Aorta (tissue), 5 donors: ENCODE measurements around the gene SAMD4B. TPM values are rescaled to one million over a fixed set of nuclear protein-coding genes. Genes with fewer than 3 reads are reported as not detected.

ENCODE experiments used
- ATAC-seq: fragments of 200-7000 bp; cut with Tn5 transposase; one replicate; pipeline ENCODE4 v1.9.1; 2022; ENCODE audit warnings: moderate library complexity; ENCODE audit not compliant: low FRiP score
- DNase-seq, 2 donors: peaks; one replicate each; pipeline ENCODE4 v3.0.0-alpha.2; 2020
- H3K27ac ChIP-seq, 2 donors: one replicate each; pipeline ENCODE4 v1.5.1; 2013; ENCODE audit warnings: low read length in 2 of 2, mild to moderate bottlenecking in 2 of 2, moderate library complexity in 2 of 2, control low read depth in 1 of 2, inconsistent platforms in 1 of 2, low read depth in 1 of 2
- H3K27me3 ChIP-seq, 2 donors: one replicate each; pipeline ENCODE4 v1.6.1; 2013; ENCODE audit warnings: control low read depth in 1 of 2, low read length in 1 of 2, mild to moderate bottlenecking in 1 of 2, moderate library complexity in 1 of 2; ENCODE audit not compliant: insufficient read depth in 2 of 2, control insufficient read depth in 1 of 2
- H3K36me3 ChIP-seq, 2 donors: one replicate each; pipeline ENCODE4 v1.6.1; 2013; ENCODE audit warnings: control low read depth in 1 of 2, low read length in 1 of 2, mild to moderate bottlenecking in 1 of 2; ENCODE audit not compliant: insufficient read depth in 2 of 2, control insufficient read depth in 1 of 2
- H3K4me1 ChIP-seq, 2 donors: one replicate each; pipeline ENCODE4 v1.6.1; 2013; ENCODE audit warnings: low read length in 2 of 2, control low read depth in 1 of 2, mild to moderate bottlenecking in 1 of 2, moderate library complexity in 1 of 2; ENCODE audit not compliant: insufficient read depth in 2 of 2, control insufficient read depth in 1 of 2
- H3K4me3 ChIP-seq, 2 donors: one replicate each; pipeline ENCODE4 v1.5.1; 2013; ENCODE audit warnings: low read length in 2 of 2, control low read depth in 1 of 2, mild to moderate bottlenecking in 1 of 2
- H3K9me3 ChIP-seq: one replicate; pipeline ENCODE4 v1.6.1; 2013; ENCODE audit warnings: mild to moderate bottlenecking, low read length; ENCODE audit not compliant: control insufficient read depth
- WGBS, 2 donors: extraction: QIAGEN DNeasy Blood & Tissue Kit; methylation state at CpG; one replicate each; pipeline ENCODE4 v1.1.7; 2013; 5-methylcytosine and 5-hydroxymethylcytosine counted together
- intact Hi-C, 2 donors: fragments of 100-400 bp; cut with DNase I; formaldehyde crosslinking; loops; one replicate each; pipeline versions ENCODE4 v1.14.2 to v1.15.0; 2022
- polyA plus RNA-seq, 2 donors: library from polyadenylated mRNA; stranded (reverse); fragments of 200-250 nt; gene quantifications; one replicate each; pipeline ENCODE4 v1.2.3, GENCODE V29; 2013
- total RNA-seq, 2 donors: library from RNA; stranded (reverse); fragmentation: NEBNext Ultra II Directional; extraction: Animal tissue kit (Norgen Biotek cat#: 25700); gene quantifications; one replicate each; pipeline ENCODE4 v1.2.1, GENCODE V29; 2021
- donor health status: healthy with polysubstance abuse.
- donor health status: Bipolar disorder and iron deficiency.
- donor health status: DM: no; HTN: no; CAD: no.
- donor health status: DM: no; HTN: no; CAD: no.
- donor health status: DM: yes; HTN: yes; CAD: no.

The SAMD4B gene
- total and polyA plus RNA-seq, 4 donors, result 33.6 to 120 (median 105) TPM

DNA sequence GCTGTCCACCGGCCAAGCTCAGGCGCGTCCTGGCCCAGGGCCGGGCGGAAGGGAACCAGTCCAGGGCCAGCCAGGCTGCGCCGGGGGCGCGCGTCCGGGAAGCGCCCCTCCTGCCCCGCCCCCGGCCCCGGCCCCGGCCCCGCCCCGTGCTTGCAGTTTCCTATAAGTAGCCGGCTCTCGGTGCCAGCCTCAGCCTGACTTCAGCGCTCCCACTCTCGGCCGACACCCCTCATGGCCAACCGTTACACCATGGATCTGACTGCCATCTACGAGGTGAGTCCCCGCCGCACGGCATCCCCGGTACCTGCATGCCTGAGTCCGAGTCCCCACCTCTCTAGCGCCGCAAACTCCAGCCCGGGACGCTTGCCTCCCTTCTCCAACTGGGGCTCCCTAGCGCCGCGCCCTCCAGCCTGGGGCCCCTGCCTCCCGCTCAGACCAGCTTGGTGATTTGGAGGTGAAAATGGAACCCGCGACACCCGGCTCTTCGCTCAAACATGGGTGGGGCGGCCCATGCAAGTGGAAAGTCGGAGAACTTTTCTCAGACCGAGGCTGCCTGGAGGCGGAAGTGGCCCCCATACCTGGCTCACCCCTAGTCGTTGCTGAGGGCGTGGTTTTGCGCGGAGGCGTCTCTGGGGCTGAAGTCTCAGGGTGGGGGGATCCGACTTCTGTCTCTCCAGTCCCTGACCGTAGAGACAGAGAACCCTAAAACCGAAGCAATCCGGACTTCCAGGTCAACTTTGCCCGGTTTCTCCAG lies 64.6 kb downstream of the SAMD4B start, which contains the start of gene ZFP36:
Gene ZFP36 (plus strand): TSS at position 192 of the 754 bp plus-strand sequence. CDS start 58 bp downstream, at position 250.
- H3K36me3 ChIP-seq, result peaks cover 0 to 2% of the 10 kb centered on the region in 2 donors
- peak within 1 kb of the TSS; percentile 74 to 97 for H3K27ac ChIP-seq
- H3K27me3 ChIP-seq, result peaks cover 0 to 2% of the 10 kb centered on the region in 2 donors
- DNase-seq (peak; percentile 93 to 98), ATAC-seq (peak; percentile 55)
- intact Hi-C loops, result loop anchor here (10.0 kb wide), 1 partner anchor 1152 kb away; the partner anchor contains the start of gene PPP1R14A (in 2 of the 2)
- H3K9me3 ChIP-seq, result no peaks in the 10 kb centered on the region
- peak within 1 kb of the TSS; percentile 79 to 89 for H3K4me3 ChIP-seq
- WGBS, 2 donors, result 0% methylated on average over 52 to 56 of the region's 56 CpGs
- no peaks in the 10 kb centered on the region for H3K4me1 ChIP-seq

DNA sequence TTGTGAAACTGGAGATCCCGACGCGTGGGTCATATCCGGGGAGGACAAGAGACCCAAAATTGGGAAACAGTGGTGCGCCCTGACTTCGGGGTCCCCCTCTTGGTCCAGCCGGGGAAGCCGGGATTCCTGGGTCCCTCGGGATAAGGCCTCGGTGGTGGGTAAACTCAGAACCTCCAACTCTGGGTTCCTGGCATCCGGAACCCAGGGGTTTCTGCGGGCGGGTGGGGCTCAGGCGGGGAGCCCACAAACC lies 65.1 kb downstream of the SAMD4B start:
- DNase-seq, result no peak

DNA sequence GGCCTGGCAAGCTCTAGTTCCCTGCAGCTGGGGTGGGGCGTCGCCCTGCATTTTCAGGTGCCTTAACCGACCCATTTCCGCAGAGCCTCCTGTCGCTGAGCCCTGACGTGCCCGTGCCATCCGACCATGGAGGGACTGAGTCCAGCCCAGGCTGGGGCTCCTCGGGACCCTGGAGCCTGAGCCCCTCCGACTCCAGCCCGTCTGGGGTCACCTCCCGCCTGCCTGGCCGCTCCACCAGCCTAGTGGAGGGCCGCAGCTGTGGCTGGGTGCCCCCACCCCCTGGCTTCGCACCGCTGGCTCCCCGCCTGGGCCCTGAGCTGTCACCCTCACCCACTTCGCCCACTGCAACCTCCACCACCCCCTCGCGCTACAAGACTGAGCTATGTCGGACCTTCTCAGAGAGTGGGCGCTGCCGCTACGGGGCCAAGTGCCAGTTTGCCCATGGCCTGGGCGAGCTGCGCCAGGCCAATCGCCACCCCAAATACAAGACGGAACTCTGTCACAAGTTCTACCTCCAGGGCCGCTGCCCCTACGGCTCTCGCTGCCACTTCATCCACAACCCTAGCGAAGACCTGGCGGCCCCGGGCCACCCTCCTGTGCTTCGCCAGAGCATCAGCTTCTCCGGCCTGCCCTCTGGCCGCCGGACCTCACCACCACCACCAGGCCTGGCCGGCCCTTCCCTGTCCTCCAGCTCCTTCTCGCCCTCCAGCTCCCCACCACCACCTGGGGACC lies 65.6 kb downstream of the SAMD4B start:
- H3K4me1 ChIP-seq, result no peaks in the 10 kb centered on the region
- no peaks in the 10 kb centered on the region for H3K9me3 ChIP-seq
- H3K27ac ChIP-seq, result peak overlapping the region; percentile 74 to 97
- peak; percentile 72 to 90 for DNase-seq
- WGBS, 2 donors, result 1% methylated on average over 40 of the region's 40 CpGs
- peaks cover 0 to 2% of the 10 kb centered on the region in 2 donors for H3K36me3 ChIP-seq
- intact Hi-C loops, result loop anchor here (10.0 kb wide), 1 partner anchor 1153 kb away; the partner anchor contains the start of gene PPP1R14A (in 2 of the 2)
- H3K4me3 ChIP-seq, result peak overlapping the region; percentile 79 to 89
- peaks cover 0 to 2% of the 10 kb centered on the region in 2 donors for H3K27me3 ChIP-seq
- no peak for ATAC-seq

More for the DNA sequence above, 65.1 kb downstream of the SAMD4B start:
- Histone ChIP-seq H3K9me3 (no peaks in the 10 kb centered on the region), H3K4me3 (peak overlapping the region; percentile 79 to 89), H3K36me3 (peaks cover 0 to 2% of the 10 kb centered on the region in 2 donors), H3K4me1 (no peaks in the 10 kb centered on the region), H3K27me3 (peaks cover 0 to 2% of the 10 kb centered on the region in 2 donors), H3K27ac (peak overlapping the region; percentile 74 to 97)
- ATAC-seq, result no peak
- 0 to 1% methylated on average over 14 of the region's 14 CpGs for WGBS, 2 donors
- intact Hi-C loops, result loop anchor here (10.0 kb wide), 1 partner anchor 1153 kb away; the partner anchor contains the start of gene PPP1R14A (in 2 of the 2)

DNA sequence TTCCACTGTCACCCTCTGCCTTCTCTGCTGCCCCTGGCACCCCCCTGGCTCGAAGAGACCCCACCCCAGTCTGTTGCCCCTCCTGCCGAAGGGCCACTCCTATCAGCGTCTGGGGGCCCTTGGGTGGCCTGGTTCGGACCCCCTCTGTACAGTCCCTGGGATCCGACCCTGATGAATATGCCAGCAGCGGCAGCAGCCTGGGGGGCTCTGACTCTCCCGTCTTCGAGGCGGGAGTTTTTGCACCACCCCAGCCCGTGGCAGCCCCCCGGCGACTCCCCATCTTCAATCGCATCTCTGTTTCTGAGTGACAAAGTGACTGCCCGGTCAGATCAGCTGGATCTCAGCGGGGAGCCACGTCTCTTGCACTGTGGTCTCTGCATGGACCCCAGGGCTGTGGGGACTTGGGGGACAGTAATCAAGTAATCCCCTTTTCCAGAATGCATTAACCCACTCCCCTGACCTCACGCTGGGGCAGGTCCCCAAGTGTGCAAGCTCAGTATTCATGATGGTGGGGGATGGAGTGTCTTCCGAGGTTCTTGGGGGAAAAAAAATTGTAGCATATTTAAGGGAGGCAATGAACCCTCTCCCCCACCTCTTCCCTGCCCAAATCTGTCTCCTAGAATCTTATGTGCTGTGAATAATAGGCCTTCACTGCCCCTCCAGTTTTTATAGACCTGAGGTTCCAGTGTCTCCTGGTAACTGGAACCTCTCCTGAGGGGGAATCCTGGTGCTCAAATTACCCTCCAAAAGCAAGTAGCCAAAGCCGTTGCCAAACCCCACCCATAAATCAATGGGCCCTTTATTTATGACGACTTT lies 66.4 kb downstream of the SAMD4B start:
- H3K36me3 ChIP-seq, result peaks cover 0 to 2% of the 10 kb centered on the region in 2 donors
- DNase-seq (peak in 1 of 2 donors; percentile 89), ATAC-seq (no peak)
- H3K27ac ChIP-seq, result peak overlapping the region; percentile 74 to 97
- peaks cover 0 to 2% of the 10 kb centered on the region in 2 donors for H3K27me3 ChIP-seq
- H3K4me1 ChIP-seq, result no peaks in the 10 kb centered on the region
- 5 to 7% methylated on average over 20 of the region's 20 CpGs for WGBS, 2 donors
- peak overlapping the region; percentile 79 to 89 for H3K4me3 ChIP-seq
- intact Hi-C loops, result loop anchor here (10.0 kb wide), 1 partner anchor 1154 kb away; the partner anchor contains the start of gene PPP1R14A (in 2 of the 2)
- no peaks in the 10 kb centered on the region for H3K9me3 ChIP-seq

DNA sequence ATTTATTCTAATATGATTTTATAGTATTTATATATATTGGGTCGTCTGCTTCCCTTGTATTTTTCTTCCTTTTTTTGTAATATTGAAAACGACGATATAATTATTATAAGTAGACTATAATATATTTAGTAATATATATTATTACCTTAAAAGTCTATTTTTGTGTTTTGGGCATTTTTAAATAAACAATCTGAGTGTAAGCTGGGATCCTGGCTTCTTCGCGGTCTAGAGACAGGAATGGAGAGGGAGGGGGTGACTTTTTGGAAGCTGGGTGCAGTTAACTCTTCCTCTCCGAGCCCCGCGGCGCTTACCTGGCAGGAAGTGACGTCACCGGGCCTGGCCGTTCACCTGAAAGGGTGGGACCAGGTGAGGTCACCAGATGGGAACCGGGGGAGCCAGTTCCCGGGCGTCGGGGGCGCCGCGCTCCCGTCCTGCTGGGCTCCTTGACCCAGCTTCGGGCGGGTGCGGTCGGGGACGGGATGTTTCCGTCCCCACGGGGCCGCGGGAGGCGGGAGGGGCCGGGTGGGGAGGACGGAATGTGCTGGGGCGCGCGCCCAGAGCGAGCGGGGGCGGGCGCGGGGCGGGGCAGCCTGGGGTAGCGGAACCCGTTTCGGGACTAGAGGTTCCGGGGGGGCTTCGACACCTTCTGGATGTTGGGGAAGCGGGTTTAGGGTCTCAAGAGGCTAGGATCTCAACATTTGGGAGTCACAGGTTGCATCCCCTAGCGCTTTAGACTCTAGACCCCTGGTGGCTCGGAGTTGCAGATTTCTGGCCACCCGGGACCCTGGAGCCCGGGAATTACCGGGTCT lies 67.2 kb downstream of the SAMD4B start:
- Histone ChIP-seq H3K4me3 (peak overlapping the region; percentile 79 to 89), H3K36me3 (peaks cover 0 to 2% of the 10 kb centered on the region in 2 donors), H3K27ac (peak overlapping the region; percentile 96 to 97), H3K4me1 (no peaks in the 10 kb centered on the region), H3K9me3 (no peaks in the 10 kb centered on the region), H3K27me3 (peaks cover 0 to 2% of the 10 kb centered on the region in 2 donors)
- DNase-seq, result peak; percentile 94 to 97
- ATAC-seq, result peak; percentile 48
- 0 to 1% methylated on average over 52 of the region's 52 CpGs for WGBS, 2 donors
- intact Hi-C loops, result loop anchor here (2.0 to 10.0 kb wide), 2 partner anchors 13 to 1155 kb away; partner anchors contain the start of gene PPP1R14A (in 2 of the 2)

- Histone ChIP-seq H3K9me3 (no peaks in the 10 kb centered on the region), H3K27me3 (peaks cover 0 to 2% of the 10 kb centered on the region in 2 donors), H3K36me3 (peaks cover 0 to 2% of the 10 kb centered on the region in 2 donors), H3K4me3 (peak overlapping the region; percentile 79 to 89), H3K27ac (peak overlapping the region; percentile 92 to 97), H3K4me1 (no peaks in the 10 kb centered on the region)
- DNase-seq (peak; percentile 91 to 95), ATAC-seq (peak; percentile 19)
- 1% methylated on average over 25 to 35 of the region's 35 CpGs for WGBS, 2 donors
- intact Hi-C loops, result loop anchor here in 1 of 2 donors (2.0 kb wide), 1 partner anchor 13 kb away; no protein-coding TSS in a partner anchor
Observed at GRCh38 chr19:39410017-39410830, 68.0 kb downstream of the SAMD4B start.

DNA sequence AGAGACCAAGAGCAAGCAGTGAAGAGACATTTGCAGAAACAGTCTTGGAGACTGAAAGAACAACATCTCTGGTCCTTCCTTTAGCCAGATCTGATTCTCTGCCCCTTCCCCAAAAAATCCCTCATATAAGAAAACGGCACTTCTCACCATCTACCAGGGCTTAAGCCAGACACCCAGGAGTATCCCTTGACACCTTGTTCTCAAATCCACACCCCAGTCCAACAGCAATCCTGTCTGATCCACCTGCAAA lies 68.5 kb downstream of the SAMD4B start:
- Histone ChIP-seq H3K4me3 (peak overlapping the region; percentile 79 to 89), H3K9me3 (no peaks in the 10 kb centered on the region), H3K27ac (peak overlapping the region; percentile 92 to 97), H3K36me3 (peaks cover 0 to 2% of the 10 kb centered on the region in 2 donors), H3K27me3 (peaks cover 0 to 2% of the 10 kb centered on the region in 2 donors), H3K4me1 (no peaks in the 10 kb centered on the region)
- intact Hi-C loops, result loop anchor here in 1 of 2 donors (2.0 kb wide), 1 partner anchor 14 kb away; no protein-coding TSS in a partner anchor
- no peak for ATAC-seq
- no peak for DNase-seq
- WGBS, 2 donors, result 33 to 48% methylated on average over 1 of the region's 1 CpG
